Myocyte (in vitro differentiated cells): ENCODE data around the gene OR2G6. TPM values are rescaled to one million over a fixed set of nuclear protein-coding genes. Genes with fewer than 3 reads are reported as not detected.
"Not testable (repeated sequence)": the region's sequence is repeated elsewhere in the genome, so short reads cannot be mapped to it uniquely, and the experiment has no call there.

Experiments used
- DNase-seq: peaks from one replicate; pipeline ENCODE4 v3.0.0-alpha.2; 2012; ENCODE audit warnings: low read depth
- polyA plus RNA-seq: library from polyadenylated mRNA; unstranded; fragments of >200 nt; gene quantifications from one replicate; pipeline ENCODE4 v1.2.1, GENCODE V29; 2012; ENCODE audit warnings: missing spikeins
- total RNA-seq: library from RNA; depleted of rRNA; stranded (reverse); fragments of >200 nt; gene quantifications from 2 replicates; pipeline ENCODE4 v1.2.3, GENCODE V29; 2014

Gene OR2G6
- not detected in 2 replicates for total RNA-seq
- polyA plus RNA-seq: not detected

DNA sequence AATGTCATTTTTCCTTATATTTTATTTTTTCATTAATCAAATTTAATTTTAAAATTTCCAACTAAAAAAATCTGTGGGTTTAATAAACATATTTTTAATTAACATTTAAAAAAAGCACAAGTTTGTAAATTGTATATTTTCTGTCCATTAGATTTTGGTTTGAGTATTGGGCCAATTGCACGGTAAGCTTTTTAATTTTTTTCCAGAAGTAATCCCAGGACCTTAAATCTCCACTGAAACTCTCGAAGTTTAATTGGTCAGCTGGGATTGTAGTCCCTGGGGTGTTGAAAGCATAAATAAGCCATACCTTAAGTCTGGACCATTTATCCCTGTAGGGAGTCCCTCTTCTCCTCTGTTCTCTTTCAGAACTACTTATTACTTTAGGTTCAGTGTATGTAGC lies at the start of gene OR2G6:
Gene OR2G6 (plus strand): TSS at position 301 of the 400 bp plus-strand sequence. CDS start 13,574 bp downstream, outside the sequence.
- DNase-seq: not testable (repeated sequence)

GRCh38 chr1:248459117-248459516 lies 48.8 kb upstream of the OR2G6 start:
- not testable (repeated sequence) for DNase-seq

- no peak for DNase-seq
Observed at GRCh38 chr1:248471154-248471553, 36.7 kb upstream of the OR2G6 start.

DNA sequence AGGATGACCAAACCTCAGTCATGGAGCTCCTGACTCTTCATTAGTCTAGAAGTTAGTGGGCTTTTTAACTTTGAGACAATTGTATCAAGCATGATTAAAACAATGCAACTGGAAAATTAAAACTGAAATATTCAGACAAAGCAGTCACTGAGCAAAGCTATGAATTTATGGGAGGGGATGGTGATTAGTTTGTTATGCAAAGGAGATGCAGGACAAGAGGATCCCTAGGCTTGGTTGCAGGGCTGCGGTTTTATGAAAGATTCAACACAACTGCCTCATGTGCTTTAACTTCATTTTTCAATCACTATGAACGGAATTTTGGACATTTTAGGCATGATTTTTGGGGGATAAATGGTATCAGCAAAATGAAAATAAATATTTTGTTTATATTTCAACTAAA lies 35.8 kb upstream of the OR2G6 start:
- DNase-seq: not testable (repeated sequence)

DNA sequence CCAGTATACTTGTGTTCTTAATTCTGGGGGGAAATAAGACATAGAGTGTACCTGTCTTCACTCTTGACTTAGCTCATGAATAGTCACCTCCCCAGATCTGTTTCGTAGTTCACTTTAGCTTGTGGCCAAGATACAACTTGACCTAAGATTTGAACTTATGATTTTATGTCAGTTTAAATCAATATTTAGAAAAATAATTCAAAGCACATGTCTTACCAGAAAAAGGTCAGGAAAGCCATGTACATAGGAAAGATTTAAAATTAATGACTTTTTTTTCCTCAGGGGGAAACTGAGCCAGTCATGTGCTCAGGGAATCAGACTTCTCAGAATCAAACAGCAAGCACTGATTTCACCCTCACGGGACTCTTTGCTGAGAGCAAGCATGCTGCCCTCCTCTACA lies 34.8 kb upstream of the OR2G6 start, which contains the start of gene OR2T3:
Gene OR2T3 (plus strand): TSS at position 301 of the 400 bp plus-strand sequence. CDS start 0 bp downstream, at position 301.
- DNase-seq: not testable (repeated sequence)

- DNase-seq: not testable (repeated sequence)
Observed at GRCh38 chr1:248475660-248476059, 32.2 kb upstream of the OR2G6 start.

- DNase-seq: not testable (repeated sequence)
Observed at GRCh38 chr1:248481686-248482579, 25.9 kb upstream of the OR2G6 start.

GRCh38 chr1:248488289-248488688 lies 19.6 kb upstream of the OR2G6 start, which contains the start of gene OR2T5:
Gene OR2T5, plus strand, starts transcription at chr1:248488589. Its CDS starts 0 bp downstream, at chr1:248488589.
- not testable (repeated sequence) for DNase-seq

GRCh38 chr1:248496661-248497060 lies 11.2 kb upstream of the OR2G6 start:
- DNase-seq: not testable (repeated sequence)

DNA sequence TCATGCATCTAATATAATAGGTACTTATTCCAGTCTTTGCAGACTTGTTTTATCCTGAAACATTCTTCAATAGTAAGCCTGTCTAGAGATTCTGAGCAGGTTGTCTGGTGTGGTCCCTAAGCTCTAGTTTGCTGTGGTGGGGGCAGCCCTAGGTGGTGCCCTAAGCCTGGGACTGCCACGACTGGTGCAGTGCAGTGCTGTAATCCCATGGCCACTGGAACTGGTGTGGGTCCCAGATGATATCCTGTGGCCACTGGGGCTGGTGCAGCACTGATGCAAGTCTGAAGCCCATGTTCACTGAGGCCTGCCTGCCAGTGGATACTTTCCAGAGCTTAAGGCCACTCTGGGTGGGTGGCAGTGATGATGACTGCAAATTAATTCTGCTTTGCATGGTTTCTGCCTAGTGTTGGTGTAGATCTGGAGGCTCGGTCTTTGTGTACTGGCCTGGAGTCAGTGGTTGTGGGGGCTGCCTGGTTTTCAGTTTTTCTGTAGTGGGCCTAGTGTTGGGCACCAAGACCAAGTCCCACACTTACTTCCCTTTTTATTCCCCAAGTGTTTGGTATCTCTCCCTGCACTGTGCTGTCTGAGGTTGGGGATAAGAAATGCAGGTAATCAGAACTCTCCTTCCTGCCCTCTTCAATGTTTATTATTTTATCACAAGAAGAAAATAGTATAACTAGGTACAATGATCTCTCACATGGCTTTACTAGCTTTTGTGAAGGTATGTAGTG lies 7.4 kb upstream of the OR2G6 start:
- not testable (repeated sequence) for DNase-seq

DNA sequence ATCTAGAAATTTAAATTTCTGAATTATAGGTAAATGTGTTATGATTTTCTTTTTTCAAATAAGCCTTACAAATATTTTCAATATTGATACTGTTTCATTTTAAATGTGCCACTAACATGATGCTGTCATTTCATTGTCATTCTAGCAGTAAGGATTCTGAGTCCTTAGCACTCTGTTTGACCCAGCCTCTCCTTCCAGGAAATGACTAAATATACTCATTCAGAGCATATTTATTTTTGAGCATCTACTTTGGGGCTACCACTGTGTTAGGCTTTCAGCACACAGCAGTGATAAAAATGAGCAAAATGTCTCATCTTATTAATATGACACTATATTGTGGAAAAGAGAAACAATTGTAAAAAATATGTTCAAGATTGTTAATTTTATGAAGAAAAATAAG lies 2.3 kb downstream of the OR2G6 start:
- DNase-seq: not testable (repeated sequence)

GRCh38 chr1:248521856-248522255 lies 14.0 kb downstream of the OR2G6 start:
- DNase-seq: no peak

DNA sequence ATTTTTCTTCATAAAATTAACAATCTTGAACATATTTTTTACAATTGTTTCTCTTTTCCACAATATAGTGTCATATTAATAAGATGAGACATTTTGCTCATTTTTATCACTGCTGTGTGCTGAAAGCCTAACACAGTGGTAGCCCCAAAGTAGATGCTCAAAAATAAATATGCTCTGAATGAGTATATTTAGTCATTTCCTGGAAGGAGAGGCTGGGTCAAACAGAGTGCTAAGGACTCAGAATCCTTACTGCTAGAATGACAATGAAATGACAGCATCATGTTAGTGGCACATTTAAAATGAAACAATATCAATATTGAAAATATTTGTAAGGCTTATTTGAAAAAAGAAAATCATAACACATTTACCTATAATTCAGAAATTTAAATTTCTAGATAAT lies 29.6 kb downstream of the OR2G6 start:
- DNase-seq: not testable (repeated sequence)

GRCh38 chr1:248547383-248547782 lies 39.5 kb downstream of the OR2G6 start:
- not testable (repeated sequence) for DNase-seq

GRCh38 chr1:248551027-248551426 lies 43.2 kb downstream of the OR2G6 start:
- DNase-seq: not testable (repeated sequence)

DNA sequence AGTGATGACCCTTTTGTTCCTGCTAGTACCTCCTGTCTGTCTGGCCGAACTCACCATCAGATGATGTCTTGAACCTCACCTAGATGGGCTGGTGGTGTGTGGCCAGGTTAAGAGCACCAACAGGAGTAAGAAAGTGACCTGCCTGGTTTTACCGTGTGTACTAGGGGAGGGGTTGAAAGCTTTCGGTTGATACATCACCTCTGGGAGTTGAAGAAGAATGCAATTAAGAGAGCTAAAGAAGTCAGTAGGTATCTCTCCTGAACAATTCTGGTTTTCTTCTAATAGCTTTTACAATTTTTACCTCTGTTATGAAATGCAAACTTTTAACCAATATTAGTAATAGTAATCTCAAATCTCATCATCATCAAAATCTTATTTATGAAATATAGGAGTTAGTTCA lies 54.8 kb downstream of the OR2G6 start, which contains the start of gene OR2T29:
Gene OR2T29 (minus strand): TSS at position 101 of the 400 bp plus-strand sequence. CDS start 3,281 bp downstream, outside the sequence.
- not testable (repeated sequence) for DNase-seq

DNA sequence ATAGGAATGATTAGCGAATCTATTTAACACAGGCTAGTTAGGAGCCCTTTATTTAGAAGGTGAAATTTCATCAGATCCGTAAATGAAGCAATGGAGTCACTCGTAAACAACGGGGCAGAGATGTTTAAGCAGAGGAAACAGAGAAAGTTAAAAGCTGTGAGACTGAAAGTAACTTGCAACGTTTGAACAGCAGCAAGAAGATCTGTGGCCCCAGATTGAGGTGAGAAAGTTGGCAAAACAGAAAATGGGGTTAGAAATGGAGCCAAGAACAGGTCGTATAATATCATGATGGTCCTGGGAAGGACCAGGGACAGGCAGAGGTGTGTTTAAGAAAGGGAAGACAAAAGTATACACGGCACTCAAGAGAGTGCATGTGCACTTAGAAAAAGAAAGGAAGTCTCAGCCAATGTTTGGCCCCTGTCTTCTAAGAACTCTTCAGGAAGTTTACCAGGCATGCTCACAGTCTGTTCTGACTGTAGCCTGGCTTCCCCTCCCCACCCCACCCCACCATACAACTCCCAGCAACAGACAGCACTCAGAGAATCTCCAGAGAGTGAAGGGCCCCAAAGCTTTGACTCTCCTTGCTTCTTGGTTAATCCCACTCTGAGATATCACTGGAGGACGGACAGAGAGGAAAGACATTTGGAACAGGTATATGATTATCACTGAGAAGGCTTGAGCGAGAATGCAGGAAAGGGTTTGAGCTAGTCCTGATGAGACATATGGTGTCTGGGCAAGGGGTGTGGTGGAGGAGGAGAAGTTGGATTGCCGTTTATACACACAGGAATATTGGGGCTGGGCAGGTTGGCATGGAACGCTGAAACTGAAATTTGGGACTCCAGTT lies 57.9 kb downstream of the OR2G6 start:
- DNase-seq: not testable (repeated sequence)

GRCh38 chr1:248569049-248569448 lies 61.2 kb downstream of the OR2G6 start:
- DNase-seq: not testable (repeated sequence)

GRCh38 chr1:248570811-248571210 lies 62.9 kb downstream of the OR2G6 start:
- DNase-seq: not testable (repeated sequence)

DNA sequence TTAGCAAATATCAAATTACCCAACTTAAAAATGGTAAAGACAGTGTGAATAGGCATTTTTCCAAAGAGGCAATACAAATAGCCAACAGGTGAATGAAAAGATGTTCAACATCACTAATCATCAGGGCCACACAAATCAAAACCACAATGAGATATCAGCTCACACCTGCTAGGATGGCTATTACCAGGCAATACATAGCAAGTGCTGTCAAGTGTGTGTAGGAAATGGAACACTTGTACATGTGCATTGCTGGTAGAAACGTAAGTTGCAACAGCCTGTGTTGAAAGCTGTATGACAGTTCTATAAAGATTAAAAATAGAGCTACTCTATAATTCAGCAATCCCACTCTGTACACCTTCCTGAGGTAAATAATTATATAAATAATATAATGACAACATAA lies 64.2 kb downstream of the OR2G6 start:
- not testable (repeated sequence) for DNase-seq

- DNase-seq: not testable (repeated sequence)
Observed at GRCh38 chr1:248573856-248574255, 66.0 kb downstream of the OR2G6 start.
